Natural killer cell (primary cell): ENCODE measurements around the gene ZNF322. TPM values are rescaled to one million over a fixed set of nuclear protein-coding genes. Genes with fewer than 3 reads are reported as not detected.

Experiments used
- ATAC-seq, 3 donors: fragments of 150-1000 bp in 2 of 3; fragments of 200-7000 bp in 1 of 3; cut with Tn5 transposase; 1 replicate in 1 of 3; 2 replicates in 2 of 3; pipeline ENCODE4 v1.10.0; 2021; ENCODE audit warnings: mild to moderate bottlenecking in 2 of 3, moderate library complexity in 2 of 3
- DNase-seq, 2 donors: peaks; one replicate each; pipeline versions ENCODE4 v3.0.0 to v3.0.0-alpha.2; 2013 to 2021; ENCODE audit warnings: mixed read lengths in 1 of 2
- H3K27ac ChIP-seq: one replicate; pipeline ENCODE4 v1.5.1; 2013; ENCODE audit warnings: mild to moderate bottlenecking, low read length
- H3K27me3 ChIP-seq: one replicate; pipeline ENCODE4 v1.6.1; 2013; ENCODE audit warnings: low read length; ENCODE audit not compliant: control insufficient read depth, insufficient read depth
- H3K36me3 ChIP-seq: one replicate; pipeline ENCODE4 v1.6.1; 2013; ENCODE audit warnings: low read length; ENCODE audit not compliant: control insufficient read depth, insufficient read depth
- H3K4me1 ChIP-seq: one replicate; pipeline ENCODE4 v1.6.1; 2013; ENCODE audit warnings: low read length; ENCODE audit not compliant: control insufficient read depth, insufficient read depth
- H3K4me3 ChIP-seq: one replicate; pipeline ENCODE4 v1.5.1; 2013; ENCODE audit warnings: low read length
- H3K9me3 ChIP-seq: one replicate; pipeline ENCODE4 v1.6.1; 2013; ENCODE audit warnings: low read length; ENCODE audit not compliant: control insufficient read depth, insufficient read depth
- H3K27ac Mint-ChIP-seq, 2 donors: one replicate each; pipeline ENCODE4 v1.8.0; 2022; ENCODE audit warnings: mild to moderate bottlenecking in 2 of 2, mixed read lengths in 2 of 2, moderate library complexity in 1 of 2
- H3K27me3 Mint-ChIP-seq, 2 donors: one replicate each; pipeline ENCODE4 v1.8.0; 2022; ENCODE audit warnings: low read depth in 2 of 2, mixed read lengths in 2 of 2
- H3K36me3 Mint-ChIP-seq: one replicate; pipeline ENCODE4 v1.8.0; 2022; ENCODE audit warnings: mixed read lengths
- H3K4me1 Mint-ChIP-seq, 2 donors: one replicate each; pipeline ENCODE4 v1.8.0; 2022; ENCODE audit warnings: mixed read lengths in 2 of 2
- H3K4me3 Mint-ChIP-seq: one replicate; pipeline ENCODE4 v1.8.0; 2022; ENCODE audit warnings: mild to moderate bottlenecking, moderate library complexity, mixed read lengths
- H3K9me3 Mint-ChIP-seq, 2 donors: one replicate each; pipeline ENCODE4 v1.8.0; 2022; ENCODE audit warnings: mixed read lengths in 2 of 2
- CTCF ChIP-seq: fragments of 200-600 bp; IDR thresholded peaks from one replicate; pipeline ENCODE4 v1.8.0; 2022; ENCODE audit warnings: antibody characterized with exemption
- WGBS: methylation state at CpG from one replicate; pipeline ENCODE4 v1.1.7; 2013; ENCODE audit warnings: missing lambda C conversion rate; ENCODE audit not compliant: insufficient coverage; 5-methylcytosine and 5-hydroxymethylcytosine counted together
- intact Hi-C: fragments of 100-400 bp; cut with micrococcal nuclease; formaldehyde crosslinking; loops from one replicate; pipeline ENCODE4 v1.14.2; 2022
- total RNA-seq, 4 donors: library from RNA; stranded (reverse); fragments of 120-200 nt in 1 of 4; gene quantifications; one replicate each; pipeline versions ENCODE4 v1.2.3 to v1.2.4, GENCODE V29; 2013 to 2022

Gene ZNF322
- total RNA-seq, 3 donors from 2014 or later (not counting 1 experiment from before 2014, with no cell fraction given) = 7.0 to 12.1 (median 9.3) TPM

GRCh38 chr6:26623339-26623859 lies 36.1 kb downstream of the ZNF322 start:
- WGBS = no CpG with 5 or more reads among the region's 1 CpG
- no peak overlapping the region for H3K27ac ChIP-seq
- TF ChIP-seq CTCF = no peak
- H3K4me3 ChIP-seq = no peak overlapping the region
- H3K27me3 ChIP-seq = peaks cover 5% of the 10 kb centered on the region
- no peaks in the 10 kb centered on the region for H3K4me1 Mint-ChIP-seq
- ATAC-seq (no peak), DNase-seq (no peak)
- peaks cover 2 to 3% of the 10 kb centered on the region in 2 donors for H3K9me3 Mint-ChIP-seq
- H3K4me1 ChIP-seq = no peaks in the 10 kb centered on the region
- no peaks in the 10 kb centered on the region for H3K36me3 Mint-ChIP-seq
- intact Hi-C loops = no loop called here
- no peaks in the 10 kb centered on the region for H3K9me3 ChIP-seq
- H3K27ac Mint-ChIP-seq = no peak overlapping the region
- peaks cover 4 to 24% of the 10 kb centered on the region in 2 donors for H3K27me3 Mint-ChIP-seq
- H3K4me3 Mint-ChIP-seq = no peak overlapping the region
- no peaks in the 10 kb centered on the region for H3K36me3 ChIP-seq

GRCh38 chr6:26613689-26614683 lies 45.6 kb downstream of the ZNF322 start:
- no peaks in the 10 kb centered on the region for H3K9me3 ChIP-seq
- H3K36me3 ChIP-seq = no peaks in the 10 kb centered on the region
- Mint-ChIP-seq H3K27me3 (peaks cover 49 to 63% of the 10 kb centered on the region in 2 donors), H3K27ac (no peak overlapping the region), H3K4me1 (peaks cover 0 to 17% of the 10 kb centered on the region in 2 donors), H3K4me3 (peak overlapping the region; percentile 47), H3K36me3 (peaks cover 7% of the 10 kb centered on the region), H3K9me3 (no peaks in the 10 kb centered on the region)
- H3K4me1 ChIP-seq = peaks cover 13% of the 10 kb centered on the region
- 6% methylated on average over 68 of the region's 68 CpGs for WGBS
- H3K27me3 ChIP-seq = peaks cover 35% of the 10 kb centered on the region
- no peak for ATAC-seq
- intact Hi-C loops = no loop called here
- no peak overlapping the region for H3K4me3 ChIP-seq
- no peak for TF ChIP-seq CTCF
- no peak overlapping the region for H3K27ac ChIP-seq
- peak in 1 of 2 donors; percentile 54 for DNase-seq

- no peaks in the 10 kb centered on the region for H3K36me3 ChIP-seq
- no peak overlapping the region for H3K27ac ChIP-seq
- H3K27me3 Mint-ChIP-seq = peaks cover 49 to 64% of the 10 kb centered on the region in 2 donors
- DNase-seq = no peak
- H3K27me3 ChIP-seq = peaks cover 35% of the 10 kb centered on the region
- H3K9me3 ChIP-seq = no peaks in the 10 kb centered on the region
- no peaks in the 10 kb centered on the region for H3K9me3 Mint-ChIP-seq
- no peak overlapping the region for H3K4me3 Mint-ChIP-seq
- H3K27ac Mint-ChIP-seq = no peak overlapping the region
- peaks cover 7% of the 10 kb centered on the region for H3K36me3 Mint-ChIP-seq
- intact Hi-C loops = no loop called here
- H3K4me1 Mint-ChIP-seq = peaks cover 0 to 17% of the 10 kb centered on the region in 2 donors
- no peak overlapping the region for H3K4me3 ChIP-seq
- TF ChIP-seq CTCF = no peak
- H3K4me1 ChIP-seq = peaks cover 13% of the 10 kb centered on the region
- ATAC-seq = no peak
- 60% methylated on average over 19 of the region's 19 CpGs for WGBS
These were observed 46.3 kb downstream of the ZNF322 start for GRCh38 chr6:26613201-26613600.
